ENCODE measurements around the gene ARHGAP21. TPM values are rescaled to one million over a fixed set of nuclear protein-coding genes. Genes with fewer than 3 reads are reported as not detected.

Gene ARHGAP21
- total and polyA plus RNA-seq, 2 donors from 2014 or later: 12.7 to 74.3 TPM

- Histone ChIP-seq H3K9ac (ENCODE audit: low read length in 3 of 3) (no peak overlapping the region), H3K4me1 (ENCODE audit: control insufficient read depth in 2 of 3, insufficient read depth in 2 of 3, low read depth in 1 of 3, low read length in 3 of 3) (no peaks in the 10 kb centered on the region), H3K27me3 (ENCODE audit: control insufficient read depth, insufficient read depth, low read length) (no peaks in the 10 kb centered on the region), H3K4me3 (ENCODE audit: low read length in 3 of 3) (no peak overlapping the region), H3K36me3 (ENCODE audit: control insufficient read depth in 2 of 3, insufficient read depth in 3 of 3, low read length in 3 of 3) (no peaks in the 10 kb centered on the region), H3K9me3 (ENCODE audit: control insufficient read depth in 2 of 3, insufficient read depth in 1 of 3, low read length in 3 of 3) (no peaks in the 10 kb centered on the region), H3K27ac (ENCODE audit: low read depth in 2 of 2, low read length in 2 of 2) (no peak overlapping the region)
- DNase-seq: peak in 1 of 5 donors; percentile 39
- FAIRE-seq: no peak
- intact Hi-C loops (cut with DNase I): no loop called here
- TF ChIP-seq CTCF (IDR thresholded peaks at IDR 0.05; ENCODE audit: borderline replicate concordance, extremely low read depth, insufficient read depth): no peak
Measured at GRCh38 chr10:24645784-24646183, 77.9 kb downstream of the ARHGAP21 start.

DNA sequence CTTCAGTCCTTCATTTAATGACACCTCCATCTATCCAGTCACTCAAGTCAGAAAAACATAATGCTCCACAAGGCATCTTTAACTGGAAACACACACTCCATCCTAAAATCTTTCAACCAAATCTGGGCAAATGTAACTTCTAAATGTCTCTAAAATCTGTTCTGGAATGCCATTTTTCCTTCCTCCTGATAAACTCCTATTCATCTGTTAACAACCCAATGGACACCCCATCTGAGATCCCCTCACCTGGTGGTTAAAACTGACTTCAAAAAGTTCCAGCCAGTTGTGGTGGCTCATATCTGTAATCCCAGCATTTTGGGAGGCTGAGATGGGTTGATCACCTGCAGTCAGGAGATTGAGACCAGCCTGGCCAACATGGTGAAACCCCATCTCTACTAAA lies 78.7 kb downstream of the ARHGAP21 start:
- Histone ChIP-seq H3K4me3 (ENCODE audit: low read length in 3 of 3) (no peak overlapping the region), H3K9ac (ENCODE audit: low read length in 3 of 3) (no peak overlapping the region), H3K9me3 (ENCODE audit: control insufficient read depth in 2 of 3, insufficient read depth in 1 of 3, low read length in 3 of 3) (no peaks in the 10 kb centered on the region), H3K27me3 (ENCODE audit: control insufficient read depth, insufficient read depth, low read length) (no peaks in the 10 kb centered on the region), H3K4me1 (ENCODE audit: control insufficient read depth in 2 of 3, insufficient read depth in 2 of 3, low read depth in 1 of 3, low read length in 3 of 3) (no peaks in the 10 kb centered on the region), H3K27ac (ENCODE audit: low read depth in 2 of 2, low read length in 2 of 2) (no peak overlapping the region), H3K36me3 (ENCODE audit: control insufficient read depth in 2 of 3, insufficient read depth in 3 of 3, low read length in 3 of 3) (no peaks in the 10 kb centered on the region)
- DNase-seq (no peak), FAIRE-seq (no peak)
- no peak for TF ChIP-seq CTCF (IDR thresholded peaks at IDR 0.05; ENCODE audit: borderline replicate concordance, extremely low read depth, insufficient read depth)
- intact Hi-C loops (cut with DNase I): no loop called here

GRCh38 chr10:24643679-24644209 lies 79.9 kb downstream of the ARHGAP21 start:
- no peaks in the 10 kb centered on the region for H3K27me3 ChIP-seq (ENCODE audit: control insufficient read depth, insufficient read depth, low read length)
- no peak overlapping the region for H3K4me3 ChIP-seq (ENCODE audit: low read length in 3 of 3)
- no peaks in the 10 kb centered on the region for H3K36me3 ChIP-seq (ENCODE audit: control insufficient read depth in 2 of 3, insufficient read depth in 3 of 3, low read length in 3 of 3)
- FAIRE-seq: no peak
- H3K27ac ChIP-seq (ENCODE audit: low read depth in 2 of 2, low read length in 2 of 2): no peak overlapping the region
- H3K4me1 ChIP-seq (ENCODE audit: control insufficient read depth in 2 of 3, insufficient read depth in 2 of 3, low read depth in 1 of 3, low read length in 3 of 3): no peaks in the 10 kb centered on the region
- intact Hi-C loops (cut with DNase I): no loop called here
- peak in 1 of 5 donors; percentile 8 for DNase-seq
- no peak for TF ChIP-seq CTCF (IDR thresholded peaks at IDR 0.05; ENCODE audit: borderline replicate concordance, extremely low read depth, insufficient read depth)
- H3K9ac ChIP-seq (ENCODE audit: low read length in 3 of 3): no peak overlapping the region
- H3K9me3 ChIP-seq (ENCODE audit: control insufficient read depth in 2 of 3, insufficient read depth in 1 of 3, low read length in 3 of 3): no peaks in the 10 kb centered on the region

Data from kidney (tissue), 14 donors.